Endodermal cell (in vitro differentiated cells): ENCODE measurements around the gene ENPP6. TPM values are rescaled to one million over a fixed set of nuclear protein-coding genes. Genes with fewer than 3 reads are reported as not detected.
A peak's percentile ranks its signal among the peaks of the same experiment; 100 is the strongest.

ENCODE experiments used
- DNase-seq: peaks from one replicate; pipeline ENCODE4 v3.0.0-alpha.2; 2017
- H3K27ac ChIP-seq: 2 replicates; pipeline ENCODE4 v1.5.1; 2013; ENCODE audit warnings: mild to moderate bottlenecking, low read depth, low read length, moderate library complexity
- H3K27me3 ChIP-seq: 2 replicates; pipeline ENCODE4 v1.6.1; 2013; ENCODE audit warnings: mild to moderate bottlenecking, low read length, moderate library complexity; ENCODE audit not compliant: insufficient read depth, control insufficient read depth, poor library complexity, severe bottlenecking
- H3K36me3 ChIP-seq: 2 replicates; pipeline ENCODE4 v1.7.0; 2013; ENCODE audit warnings: mild to moderate bottlenecking, low read length, moderate library complexity; ENCODE audit not compliant: control insufficient read depth, insufficient read depth
- H3K4me1 ChIP-seq: one replicate; pipeline ENCODE4 v1.7.0; 2013; ENCODE audit warnings: low read length; ENCODE audit not compliant: control insufficient read depth, insufficient read depth
- H3K4me3 ChIP-seq: 2 replicates; pipeline ENCODE4 v1.5.1; 2013; ENCODE audit warnings: mild to moderate bottlenecking, low read length, moderate library complexity
- H3K9ac ChIP-seq: 2 replicates; pipeline ENCODE4 v1.6.1; 2013; ENCODE audit warnings: mild to moderate bottlenecking, low read length, moderate library complexity; ENCODE audit not compliant: poor library complexity, severe bottlenecking; ENCODE audit errors: extremely low read depth
- H3K9me3 ChIP-seq: 2 replicates; pipeline ENCODE4 v1.6.1; 2013; ENCODE audit warnings: mild to moderate bottlenecking, low read length, moderate library complexity; ENCODE audit not compliant: control insufficient read depth
- H3K27ac Mint-ChIP-seq: 2 replicates; pipeline ENCODE4 v1.8.0; 2020; ENCODE audit warnings: mixed read lengths
- H3K27me3 Mint-ChIP-seq: 2 replicates; pipeline ENCODE4 v1.8.0; 2021; ENCODE audit warnings: mild to moderate bottlenecking, mixed read lengths; ENCODE audit not compliant: insufficient read depth
- H3K36me3 Mint-ChIP-seq: 2 replicates; pipeline ENCODE4 v1.8.0; 2020; ENCODE audit warnings: low read depth, mixed read lengths
- H3K4me1 Mint-ChIP-seq: 2 replicates; pipeline ENCODE4 v1.8.0; 2020; ENCODE audit warnings: mixed read lengths
- H3K4me3 Mint-ChIP-seq: 2 replicates; pipeline ENCODE4 v1.8.0; 2020; ENCODE audit warnings: mild to moderate bottlenecking, moderate library complexity, mixed read lengths
- H3K9me3 Mint-ChIP-seq: 2 replicates; pipeline ENCODE4 v1.8.0; 2020; ENCODE audit warnings: mild to moderate bottlenecking, mixed read lengths
- WGBS, 2 experiments: methylation state at CpG; one replicate each; pipeline versions ENCODE4 v1.1.5 to v1.1.7; 2013; ENCODE audit warnings: missing lambda C conversion rate in 2 of 2, mixed read lengths in 1 of 2; ENCODE audit not compliant: insufficient coverage in 1 of 2, insufficient read length in 1 of 2; 5-methylcytosine and 5-hydroxymethylcytosine counted together
- total RNA-seq, 2 donors: library from RNA; stranded (reverse); fragmentation: NEBNext Ultra II Directional in 1 of 2; extraction: Animal tissue kit (Norgen Biotek cat#: 25700) in 1 of 2; gene quantifications; 2 replicates in 1 of 2; 3 replicates in 1 of 2; pipeline ENCODE4 v1.2.1, GENCODE V29; 2021
- TF ChIP-seq, protein P1 (sequence below): fragments of 200-600 bp; sonication (generic); conservative IDR thresholded peaks from 2 replicates; pipeline ENCODE4 v1.5.0; 2021; ENCODE audit warnings: antibody characterized with exemption, mild to moderate bottlenecking

ENPP6 gene
- total RNA-seq, 2 donors from 2014 or later = 0.07 TPM; not detected in 1

DNA sequence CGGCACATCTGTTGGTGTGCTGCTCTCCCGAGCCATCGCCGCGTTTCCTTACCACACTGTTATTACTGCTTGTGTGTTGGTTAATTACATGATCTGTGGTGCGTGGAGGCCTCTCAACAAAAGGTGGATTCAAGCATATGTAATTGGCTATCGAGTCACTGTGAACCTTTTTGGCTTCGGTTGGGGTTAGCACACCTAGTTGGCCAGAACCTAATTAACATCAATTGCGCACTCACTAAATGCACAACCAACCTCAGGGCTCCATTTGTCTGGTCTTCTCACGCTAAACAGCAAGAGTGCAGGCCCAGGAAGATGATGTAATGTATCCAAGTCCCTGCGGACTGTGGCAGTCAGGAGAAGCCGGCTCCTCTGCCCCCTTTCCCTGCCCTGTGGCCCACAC, 17.4 kb downstream of the ENPP6 start:
- no peaks in the 10 kb centered on the region for H3K9me3 Mint-ChIP-seq
- TF ChIP-seq, protein P1, sequence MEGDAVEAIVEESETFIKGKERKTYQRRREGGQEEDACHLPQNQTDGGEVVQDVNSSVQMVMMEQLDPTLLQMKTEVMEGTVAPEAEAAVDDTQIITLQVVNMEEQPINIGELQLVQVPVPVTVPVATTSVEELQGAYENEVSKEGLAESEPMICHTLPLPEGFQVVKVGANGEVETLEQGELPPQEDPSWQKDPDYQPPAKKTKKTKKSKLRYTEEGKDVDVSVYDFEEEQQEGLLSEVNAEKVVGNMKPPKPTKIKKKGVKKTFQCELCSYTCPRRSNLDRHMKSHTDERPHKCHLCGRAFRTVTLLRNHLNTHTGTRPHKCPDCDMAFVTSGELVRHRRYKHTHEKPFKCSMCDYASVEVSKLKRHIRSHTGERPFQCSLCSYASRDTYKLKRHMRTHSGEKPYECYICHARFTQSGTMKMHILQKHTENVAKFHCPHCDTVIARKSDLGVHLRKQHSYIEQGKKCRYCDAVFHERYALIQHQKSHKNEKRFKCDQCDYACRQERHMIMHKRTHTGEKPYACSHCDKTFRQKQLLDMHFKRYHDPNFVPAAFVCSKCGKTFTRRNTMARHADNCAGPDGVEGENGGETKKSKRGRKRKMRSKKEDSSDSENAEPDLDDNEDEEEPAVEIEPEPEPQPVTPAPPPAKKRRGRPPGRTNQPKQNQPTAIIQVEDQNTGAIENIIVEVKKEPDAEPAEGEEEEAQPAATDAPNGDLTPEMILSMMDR = no peak
- WGBS, 2 experiments = 82 to 96% methylated on average over 4 to 12 of the region's 12 CpGs
- H3K4me1 ChIP-seq = no peaks in the 10 kb centered on the region
- H3K4me3 ChIP-seq = no peak overlapping the region
- no peaks in the 10 kb centered on the region for H3K36me3 Mint-ChIP-seq
- no peak overlapping the region for H3K4me3 Mint-ChIP-seq
- no peak overlapping the region for H3K27ac ChIP-seq
- no peak overlapping the region for H3K9ac ChIP-seq
- H3K27ac Mint-ChIP-seq = no peak overlapping the region
- H3K4me1 Mint-ChIP-seq = peaks cover 17% of the 10 kb centered on the region
- no peaks in the 10 kb centered on the region for H3K36me3 ChIP-seq
- H3K27me3 ChIP-seq = no peaks in the 10 kb centered on the region
- DNase-seq = no peak
- H3K9me3 ChIP-seq = no peaks in the 10 kb centered on the region
- H3K27me3 Mint-ChIP-seq = no peaks in the 10 kb centered on the region

DNA sequence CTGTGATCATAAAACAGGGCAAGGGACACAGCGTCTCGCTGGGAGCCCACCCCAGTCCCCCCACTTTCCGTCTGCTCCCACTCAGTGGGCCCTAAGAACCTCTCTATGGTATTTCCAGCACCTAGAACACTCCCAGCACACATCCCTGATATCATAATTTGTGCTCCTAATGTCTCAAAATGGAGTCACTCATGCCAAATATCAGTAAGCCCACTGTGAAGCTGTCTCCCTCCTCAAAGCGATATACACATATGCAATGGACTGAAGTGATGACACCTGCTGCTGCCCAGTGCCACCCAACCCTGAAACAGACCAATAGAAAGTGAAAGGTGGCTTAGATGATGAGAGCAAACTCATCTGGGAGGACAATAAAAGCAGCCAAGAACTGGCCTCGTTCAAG, 17.9 kb downstream of the ENPP6 start:
- Mint-ChIP-seq H3K27ac (no peak overlapping the region), H3K27me3 (no peaks in the 10 kb centered on the region), H3K9me3 (no peaks in the 10 kb centered on the region), H3K4me1 (peaks cover 17% of the 10 kb centered on the region), H3K4me3 (no peak overlapping the region), H3K36me3 (no peaks in the 10 kb centered on the region)
- Histone ChIP-seq H3K36me3 (no peaks in the 10 kb centered on the region), H3K4me3 (no peak overlapping the region), H3K4me1 (no peaks in the 10 kb centered on the region), H3K27me3 (no peaks in the 10 kb centered on the region), H3K9me3 (no peaks in the 10 kb centered on the region), H3K27ac (no peak overlapping the region), H3K9ac (no peak overlapping the region)
- 90 to 91% methylated on average over 1 to 5 of the region's 5 CpGs for WGBS, 2 experiments
- no peak for DNase-seq
- TF ChIP-seq, protein P1 = no peak

DNA sequence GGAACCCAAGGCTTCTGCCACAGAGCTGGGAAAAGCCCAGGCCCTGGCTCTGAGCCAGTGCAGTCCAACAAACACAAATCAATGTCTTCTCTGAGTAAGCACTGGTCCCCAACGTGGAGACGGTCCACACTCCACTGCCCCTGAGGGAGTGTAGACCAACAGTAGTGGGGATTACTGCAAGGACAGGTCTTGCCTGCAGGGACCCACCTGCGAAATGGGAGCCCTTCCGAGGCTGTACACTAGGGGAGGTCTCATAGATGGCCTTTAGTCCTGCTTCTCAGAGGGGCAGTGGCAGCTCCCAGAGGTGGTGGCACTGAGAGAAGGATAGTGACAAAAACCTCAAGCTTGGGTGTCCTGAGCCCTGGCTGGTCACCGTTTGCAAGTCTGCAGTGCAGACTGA, 19.5 kb downstream of the ENPP6 start:
- DNase-seq = no peak
- Mint-ChIP-seq H3K27me3 (no peaks in the 10 kb centered on the region), H3K4me3 (no peak overlapping the region), H3K27ac (no peak overlapping the region), H3K36me3 (no peaks in the 10 kb centered on the region), H3K9me3 (peaks cover 6% of the 10 kb centered on the region), H3K4me1 (peaks cover 17% of the 10 kb centered on the region)
- no peaks in the 10 kb centered on the region for H3K27me3 ChIP-seq
- H3K27ac ChIP-seq = no peak overlapping the region
- H3K4me1 ChIP-seq = no peaks in the 10 kb centered on the region
- TF ChIP-seq, protein P1 = peak; percentile 35
- no peak overlapping the region for H3K9ac ChIP-seq
- H3K36me3 ChIP-seq = no peaks in the 10 kb centered on the region
- 89% methylated on average over 2 to 5 of the region's 5 CpGs for WGBS, 2 experiments
- no peaks in the 10 kb centered on the region for H3K9me3 ChIP-seq
- no peak overlapping the region for H3K4me3 ChIP-seq
